ENCODE measurements around the gene NKX3-2.
"Not testable (repeated sequence)": the region's sequence is repeated elsewhere in the genome, so short reads cannot be mapped to it uniquely, and the experiment has no call there.

The NKX3-2 gene

DNA sequence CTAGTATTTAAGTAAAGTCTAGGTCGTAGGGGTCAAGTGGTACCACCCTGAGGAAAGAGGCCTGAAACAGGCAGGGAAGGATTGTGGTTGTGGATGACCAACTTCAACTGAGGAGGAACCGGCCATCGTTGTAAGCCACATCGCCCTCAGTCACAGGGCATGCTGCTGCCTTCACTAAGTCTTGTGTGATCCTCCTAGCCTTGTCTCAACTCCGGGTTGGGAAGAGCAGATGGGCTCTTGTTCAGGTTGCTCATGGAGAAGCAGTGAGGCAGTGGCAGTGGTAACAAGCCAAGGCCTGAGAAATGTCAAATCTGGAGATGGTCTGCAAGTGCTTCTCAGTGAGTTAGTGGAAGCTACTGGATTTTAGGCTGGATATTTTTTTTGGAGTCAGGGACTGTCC, 22.8 kb upstream of the NKX3-2 start:
- Histone ChIP-seq H2BK120ac (ENCODE audit: low read depth, low read length) (no peak overlapping the region), H2BK15ac (ENCODE audit: low read depth, poor library complexity, severe bottlenecking) (no peak overlapping the region), H3K4ac (ENCODE audit: low read depth in 1 of 2, low read length in 2 of 2) (no peak overlapping the region), H3K27ac (ENCODE audit: low read length, poor library complexity, severe bottlenecking) (no peak overlapping the region), H3K79me1 (replicated peaks; ENCODE audit: low read length, poor library complexity, severe bottlenecking) (peaks cover 2% of the 10 kb centered on the region), H3K14ac (ENCODE audit: low read length in 2 of 2) (no peak overlapping the region), H4K8ac (ENCODE audit: low read length) (no peak overlapping the region), H3K18ac (ENCODE audit: low read depth in 1 of 2, low read length in 2 of 2) (no peak overlapping the region), H3K36me3 (ENCODE audit: control insufficient read depth in 1 of 2, insufficient read depth in 2 of 2, low read depth in 1 of 2, low read length in 2 of 2) (peaks cover 14 to 66% of the 10 kb centered on the region in 2 experiments), H3K9ac (ENCODE audit: low read length) (no peak overlapping the region), H2BK5ac (ENCODE audit: low read depth, low read length, poor library complexity, severe bottlenecking) (no peak overlapping the region), H2BK12ac (ENCODE audit: low read length in 2 of 2) (no peak overlapping the region), H3K23ac (ENCODE audit: low read length in 2 of 2) (no peak overlapping the region), H3K27me3 (ENCODE audit: control insufficient read depth in 1 of 2, insufficient read depth in 1 of 2, low read length in 2 of 2) (no peaks in the 10 kb centered on the region), H3K4me3 (ENCODE audit: insufficient read depth in 1 of 2, low read depth in 1 of 2, low read length in 2 of 2) (no peak overlapping the region), H4K91ac (ENCODE audit: low read length) (no peak overlapping the region), H2AFZ (ENCODE audit: low read depth, low read length) (no peak overlapping the region), H3K4me1 (ENCODE audit: control insufficient read depth, insufficient read depth, low read depth, low read length) (no peaks in the 10 kb centered on the region), H3K9me3 (ENCODE audit: control insufficient read depth, low read length) (no peaks in the 10 kb centered on the region), H2AK5ac (ENCODE audit: low read length, severe bottlenecking) (no peak overlapping the region), H3K4me2 (ENCODE audit: low read length, poor library complexity, severe bottlenecking) (no peak overlapping the region)
- no peak for DNase-seq
- 95% methylated on average over 5 of the region's 5 CpGs for WGBS

DNA sequence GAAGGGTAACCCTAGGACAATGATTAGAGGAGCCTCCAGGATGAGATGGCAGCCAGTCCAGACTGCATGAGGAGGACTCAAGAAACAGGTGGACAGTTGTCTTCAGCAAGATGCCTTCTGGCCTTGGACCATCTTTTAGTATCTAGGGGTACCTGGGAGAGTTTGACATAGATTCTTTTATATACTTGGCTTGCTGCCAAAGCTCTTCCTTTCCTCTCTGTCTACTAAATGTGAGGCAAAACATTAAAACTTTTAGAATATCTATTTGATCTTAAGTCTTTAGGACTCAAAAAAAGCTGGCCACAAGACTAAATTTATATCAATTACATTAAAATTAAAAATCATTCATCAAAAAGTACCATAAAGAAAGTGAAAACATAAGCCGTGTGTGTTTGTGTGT, 18.6 kb upstream of the NKX3-2 start:
- Histone ChIP-seq H4K8ac (ENCODE audit: low read length) (no peak overlapping the region), H2AFZ (ENCODE audit: low read depth, low read length) (no peak overlapping the region), H3K4me2 (ENCODE audit: low read length, poor library complexity, severe bottlenecking) (no peak overlapping the region), H2BK15ac (ENCODE audit: low read depth, poor library complexity, severe bottlenecking) (no peak overlapping the region), H3K36me3 (ENCODE audit: control insufficient read depth in 1 of 2, insufficient read depth in 2 of 2, low read depth in 1 of 2, low read length in 2 of 2) (peaks cover 5 to 23% of the 10 kb centered on the region in 2 experiments), H3K23ac (ENCODE audit: low read length in 2 of 2) (no peak overlapping the region), H2BK12ac (ENCODE audit: low read length in 2 of 2) (no peak overlapping the region), H2AK5ac (ENCODE audit: low read length, severe bottlenecking) (no peak overlapping the region), H3K9ac (ENCODE audit: low read length) (no peak overlapping the region), H3K79me1 (replicated peaks; ENCODE audit: low read length, poor library complexity, severe bottlenecking) (no peaks in the 10 kb centered on the region), H3K4ac (ENCODE audit: low read depth in 1 of 2, low read length in 2 of 2) (no peak overlapping the region), H3K18ac (ENCODE audit: low read depth in 1 of 2, low read length in 2 of 2) (no peak overlapping the region), H3K4me3 (ENCODE audit: insufficient read depth in 1 of 2, low read depth in 1 of 2, low read length in 2 of 2) (no peak overlapping the region), H3K9me3 (ENCODE audit: control insufficient read depth, low read length) (no peaks in the 10 kb centered on the region), H3K14ac (ENCODE audit: low read length in 2 of 2) (no peak overlapping the region), H2BK5ac (ENCODE audit: low read depth, low read length, poor library complexity, severe bottlenecking) (no peak overlapping the region), H3K27me3 (ENCODE audit: control insufficient read depth in 1 of 2, insufficient read depth in 1 of 2, low read length in 2 of 2) (no peaks in the 10 kb centered on the region), H3K27ac (ENCODE audit: low read length, poor library complexity, severe bottlenecking) (no peak overlapping the region), H4K91ac (ENCODE audit: low read length) (no peak overlapping the region), H3K4me1 (ENCODE audit: control insufficient read depth, insufficient read depth, low read depth, low read length) (no peaks in the 10 kb centered on the region), H2BK120ac (ENCODE audit: low read depth, low read length) (no peak overlapping the region)
- no peak for DNase-seq
- no CpG with 5 or more reads among the region's 1 CpG for WGBS

DNA sequence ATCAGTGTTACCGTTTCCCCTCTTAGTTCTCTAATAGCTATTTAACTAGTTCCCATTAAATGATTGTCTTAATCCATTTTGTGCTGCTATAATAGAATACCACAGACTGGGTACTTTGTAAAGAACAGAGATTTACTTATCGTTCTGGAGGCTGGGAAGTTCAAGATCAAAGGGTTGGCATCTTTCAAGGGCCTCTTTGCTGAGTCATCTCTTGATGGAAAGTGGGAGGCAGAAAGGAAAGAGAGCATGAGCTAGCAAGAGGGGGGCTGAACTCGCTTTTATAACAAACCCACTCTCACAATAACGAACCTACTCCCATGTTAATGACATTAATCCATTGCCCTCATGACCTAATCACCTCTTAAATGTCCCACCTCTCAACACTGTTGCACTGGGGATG, 17.4 kb upstream of the NKX3-2 start:
- no peaks in the 10 kb centered on the region for H3K79me1 ChIP-seq (replicated peaks; ENCODE audit: low read length, poor library complexity, severe bottlenecking)
- H3K9me3 ChIP-seq (ENCODE audit: control insufficient read depth, low read length) = no peaks in the 10 kb centered on the region
- WGBS = 56% methylated on average over 3 of the region's 4 CpGs
- no peak overlapping the region for H2AK5ac ChIP-seq (ENCODE audit: low read length, severe bottlenecking)
- H2BK5ac ChIP-seq (ENCODE audit: low read depth, low read length, poor library complexity, severe bottlenecking) = no peak overlapping the region
- no peak for DNase-seq
- H3K23ac ChIP-seq (ENCODE audit: low read length in 2 of 2) = no peak overlapping the region
- no peak overlapping the region for H3K14ac ChIP-seq (ENCODE audit: low read length in 2 of 2)
- H2BK120ac ChIP-seq (ENCODE audit: low read depth, low read length) = no peak overlapping the region
- no peaks in the 10 kb centered on the region for H3K27me3 ChIP-seq (ENCODE audit: control insufficient read depth in 1 of 2, insufficient read depth in 1 of 2, low read length in 2 of 2)
- H3K4me1 ChIP-seq (ENCODE audit: control insufficient read depth, insufficient read depth, low read depth, low read length) = no peaks in the 10 kb centered on the region
- no peak overlapping the region for H3K18ac ChIP-seq (ENCODE audit: low read depth in 1 of 2, low read length in 2 of 2)
- no peak overlapping the region for H3K4me2 ChIP-seq (ENCODE audit: low read length, poor library complexity, severe bottlenecking)
- no peak overlapping the region for H2BK12ac ChIP-seq (ENCODE audit: low read length in 2 of 2)
- peaks cover 0 to 11% of the 10 kb centered on the region in 2 experiments for H3K36me3 ChIP-seq (ENCODE audit: control insufficient read depth in 1 of 2, insufficient read depth in 2 of 2, low read depth in 1 of 2, low read length in 2 of 2)
- H3K4ac ChIP-seq (ENCODE audit: low read depth in 1 of 2, low read length in 2 of 2) = peak overlapping the region in 1 of 2 experiments; percentile 10
- no peak overlapping the region for H2AFZ ChIP-seq (ENCODE audit: low read depth, low read length)
- H2BK15ac ChIP-seq (ENCODE audit: low read depth, poor library complexity, severe bottlenecking) = no peak overlapping the region
- H3K27ac ChIP-seq (ENCODE audit: low read length, poor library complexity, severe bottlenecking) = no peak overlapping the region
- H4K8ac ChIP-seq (ENCODE audit: low read length) = no peak overlapping the region
- no peak overlapping the region for H4K91ac ChIP-seq (ENCODE audit: low read length)
- H3K9ac ChIP-seq (ENCODE audit: low read length) = no peak overlapping the region
- H3K4me3 ChIP-seq (ENCODE audit: insufficient read depth in 1 of 2, low read depth in 1 of 2, low read length in 2 of 2) = no peak overlapping the region

DNA sequence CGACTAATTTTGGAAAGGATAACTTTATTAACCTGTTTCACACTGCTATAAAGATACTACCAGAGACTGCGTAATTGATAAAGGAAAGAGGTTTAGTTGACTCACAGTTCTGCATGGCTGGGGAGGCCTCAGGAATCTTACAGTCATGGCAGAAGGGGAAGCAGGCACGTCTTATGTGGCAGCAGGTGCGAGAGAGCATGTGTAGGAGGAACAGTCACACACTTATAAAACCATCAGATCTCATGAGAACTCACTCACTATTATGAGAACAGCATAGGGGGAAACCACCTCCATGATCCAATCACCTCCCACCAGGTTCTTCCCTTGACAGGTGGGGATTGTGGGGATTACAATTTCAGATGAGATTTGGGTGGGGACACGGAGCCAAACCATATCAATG, 15.8 kb upstream of the NKX3-2 start:
- DNase-seq; H3K23ac ChIP-seq (ENCODE audit: low read length in 2 of 2); H3K4me1 ChIP-seq (ENCODE audit: control insufficient read depth, insufficient read depth, low read depth, low read length); H3K9me3 ChIP-seq (ENCODE audit: control insufficient read depth, low read length); H2AK5ac ChIP-seq (ENCODE audit: low read length, severe bottlenecking); H4K91ac ChIP-seq (ENCODE audit: low read length); H4K8ac ChIP-seq (ENCODE audit: low read length); H3K27me3 ChIP-seq (ENCODE audit: control insufficient read depth in 1 of 2, insufficient read depth in 1 of 2, low read length in 2 of 2); H2BK5ac ChIP-seq (ENCODE audit: low read depth, low read length, poor library complexity, severe bottlenecking); H3K79me1 ChIP-seq (replicated peaks; ENCODE audit: low read length, poor library complexity, severe bottlenecking); H3K18ac ChIP-seq (ENCODE audit: low read depth in 1 of 2, low read length in 2 of 2); H3K9ac ChIP-seq (ENCODE audit: low read length); H3K36me3 ChIP-seq (ENCODE audit: control insufficient read depth in 1 of 2, insufficient read depth in 2 of 2, low read depth in 1 of 2, low read length in 2 of 2); H3K14ac ChIP-seq (ENCODE audit: low read length in 2 of 2); H3K4me3 ChIP-seq (ENCODE audit: insufficient read depth in 1 of 2, low read depth in 1 of 2, low read length in 2 of 2); H2AFZ ChIP-seq (ENCODE audit: low read depth, low read length); H2BK120ac ChIP-seq (ENCODE audit: low read depth, low read length); H3K27ac ChIP-seq (ENCODE audit: low read length, poor library complexity, severe bottlenecking); H2BK15ac ChIP-seq (ENCODE audit: low read depth, poor library complexity, severe bottlenecking); H3K4me2 ChIP-seq (ENCODE audit: low read length, poor library complexity, severe bottlenecking): not testable (repeated sequence)
- Histone ChIP-seq H3K4ac (ENCODE audit: low read depth in 1 of 2, low read length in 2 of 2) (peak overlapping the region in 1 of 2 experiments; percentile 49), H2BK12ac (ENCODE audit: low read length in 2 of 2) (peak overlapping the region; percentile 71 to 77)
- WGBS = 83% methylated on average over 1 of the region's 5 CpGs
